Erythroblast (primary cell): Measurements from ENCODE around the gene HNRNPDL.

Experiments used
- DNase-seq, 2 experiments: peaks; one replicate each; lab custom pipeline; 2025; lab: John Stamatoyannopoulos, UW
- GATA1 ChIP-seq: IDR thresholded peaks from 2 replicates; pipeline ENCODE4 v1.6.1; 2011; ENCODE audit warnings: low read depth, mild to moderate bottlenecking, control low read depth, low read length, moderate library complexity
- POLR2A ChIP-seq: IDR thresholded peaks from 2 replicates; pipeline ENCODE4 v1.6.1; 2011; ENCODE audit warnings: mild to moderate bottlenecking, low read length

The HNRNPDL gene

DNA sequence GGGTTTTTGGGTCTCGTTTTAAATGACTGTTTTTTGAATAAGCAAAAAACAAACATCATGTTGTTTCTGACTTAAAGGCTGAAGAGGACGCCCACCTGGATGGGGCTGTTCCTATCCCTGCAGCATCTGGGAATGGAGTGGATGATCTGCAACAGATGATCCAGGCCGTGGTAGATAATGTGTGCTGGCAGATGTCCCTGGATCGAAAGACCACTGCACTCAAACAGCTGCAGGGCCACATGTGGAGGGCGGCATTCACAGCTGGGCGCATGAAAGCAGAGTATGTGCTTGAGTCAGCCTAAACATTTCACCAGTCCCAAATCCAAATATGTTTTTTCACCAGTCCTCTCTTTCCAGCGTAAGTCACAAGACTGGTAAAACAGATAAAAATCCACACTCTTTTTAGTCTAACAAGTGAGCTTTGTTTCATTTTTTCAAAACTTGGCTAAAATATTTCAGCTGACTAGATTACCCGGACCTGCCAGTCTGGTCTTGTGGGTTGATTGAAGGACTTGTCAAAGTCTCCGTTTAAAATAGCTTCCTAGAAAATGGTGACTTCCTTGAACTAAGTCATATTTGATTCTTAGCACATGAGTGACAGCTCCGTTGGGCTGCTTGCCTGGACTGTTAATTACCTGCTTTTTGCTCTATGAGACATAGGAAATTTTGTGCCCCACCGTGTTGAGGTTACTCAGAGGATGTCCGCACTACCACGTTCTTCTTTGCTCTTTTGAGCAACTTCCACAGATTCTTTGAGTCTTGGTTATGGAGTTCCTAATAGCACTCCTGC lies 20.9 kb upstream of the HNRNPDL start:
- no peak for DNase-seq
- TF ChIP-seq POLR2A (no peak), GATA1 (no peak)

DNA sequence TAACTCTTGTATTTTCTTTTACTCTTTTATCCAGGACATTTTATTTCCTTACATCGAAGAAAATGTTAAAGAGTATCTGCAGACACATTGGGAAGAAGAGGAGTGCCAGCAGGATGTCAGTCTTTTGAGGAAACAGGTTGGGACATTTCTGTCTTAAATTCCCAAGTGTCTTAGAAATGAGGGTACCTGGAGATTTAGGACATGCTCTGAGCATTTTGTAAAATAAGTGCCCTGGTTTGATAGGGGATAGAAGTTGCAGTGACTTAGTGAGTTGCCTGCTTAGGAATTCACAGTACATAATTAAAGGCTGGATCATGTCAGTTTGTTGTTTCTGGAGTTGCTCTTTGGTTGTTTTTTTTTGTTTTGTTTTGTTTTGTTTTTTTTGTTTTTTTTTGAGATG lies 17.6 kb upstream of the HNRNPDL start:
- no peak for DNase-seq

DNA sequence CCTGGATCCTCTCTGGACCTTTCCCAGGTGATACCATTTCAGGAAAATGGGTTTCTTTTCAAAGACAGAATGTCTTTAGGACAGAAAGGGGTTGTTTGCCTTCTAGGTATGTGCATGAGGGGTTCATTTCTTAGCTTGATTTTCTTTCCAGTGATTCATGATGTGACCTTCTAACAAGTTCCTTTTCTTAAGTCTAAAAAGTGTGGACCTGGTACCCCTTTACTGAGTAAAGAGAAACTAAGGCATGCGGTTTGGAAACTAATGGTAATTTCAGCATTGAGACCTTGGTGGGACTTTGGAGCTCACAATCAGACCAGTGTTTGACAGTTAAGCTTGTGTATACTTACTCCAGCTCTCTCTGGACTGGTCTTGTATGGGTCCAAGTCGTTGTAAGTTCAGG lies 8.8 kb upstream of the HNRNPDL start:
- no peak for TF ChIP-seq POLR2A
- no peak for TF ChIP-seq GATA1
- DNase-seq: no peak

More for the DNA sequence above, 17.6 kb upstream of the HNRNPDL start:
- no peak for TF ChIP-seq POLR2A
- no peak for TF ChIP-seq GATA1

DNA sequence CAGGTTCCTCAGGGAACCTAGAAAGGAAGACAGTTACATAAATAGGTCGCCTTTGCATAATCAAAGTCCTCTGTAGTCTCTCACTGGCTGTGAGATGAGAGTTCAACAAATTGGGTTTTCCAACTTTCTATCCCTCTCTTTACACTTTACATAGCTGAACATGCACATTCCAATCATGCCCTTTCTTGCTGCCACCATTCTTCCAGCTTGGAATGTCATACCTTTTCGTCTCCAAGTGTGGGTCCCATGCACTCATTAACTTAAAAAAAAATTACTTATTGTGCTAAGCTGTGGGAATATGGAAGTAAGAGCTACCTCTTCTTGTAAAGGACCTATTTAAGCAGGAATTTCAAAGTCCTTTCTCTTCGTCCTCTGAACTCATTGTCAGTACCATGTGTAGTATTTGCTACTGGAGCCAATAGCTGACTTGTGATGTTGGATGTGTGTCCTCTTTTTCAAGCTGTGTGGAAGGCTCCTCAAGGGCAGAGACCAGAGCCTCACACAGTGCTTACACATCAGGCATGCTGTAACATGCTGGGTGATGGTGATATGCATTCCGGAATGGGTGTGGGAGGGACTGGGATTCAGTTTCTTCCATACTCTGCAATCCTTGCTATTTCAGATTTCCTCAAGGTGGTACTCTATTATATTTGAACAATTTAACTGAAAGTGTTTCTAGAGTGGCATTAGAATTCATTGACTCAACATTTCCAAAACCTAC lies 7.2 kb upstream of the HNRNPDL start:
- TF ChIP-seq POLR2A: no peak
- no peak for TF ChIP-seq GATA1
- DNase-seq: no peak

DNA sequence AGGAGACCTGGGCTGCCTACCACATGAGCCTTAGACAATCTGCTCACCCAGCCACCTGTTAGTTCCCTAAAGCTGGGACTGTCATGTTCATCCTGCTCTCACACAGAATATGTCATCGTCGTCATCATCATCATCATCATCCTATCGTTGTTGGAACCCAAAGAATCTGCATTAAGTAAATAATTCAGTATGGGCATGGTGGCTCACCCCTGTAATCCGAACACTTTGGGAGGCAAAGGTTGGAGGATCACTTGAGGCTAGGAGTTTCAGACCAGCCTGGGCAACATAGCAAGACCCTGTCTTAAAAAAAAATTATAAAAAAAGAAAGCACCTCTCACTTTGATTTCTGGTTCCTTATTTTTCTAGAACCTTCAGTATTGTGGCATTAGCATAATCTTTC lies 6.5 kb upstream of the HNRNPDL start:
- TF ChIP-seq GATA1 (no peak), POLR2A (no peak)
- no peak for DNase-seq

DNA sequence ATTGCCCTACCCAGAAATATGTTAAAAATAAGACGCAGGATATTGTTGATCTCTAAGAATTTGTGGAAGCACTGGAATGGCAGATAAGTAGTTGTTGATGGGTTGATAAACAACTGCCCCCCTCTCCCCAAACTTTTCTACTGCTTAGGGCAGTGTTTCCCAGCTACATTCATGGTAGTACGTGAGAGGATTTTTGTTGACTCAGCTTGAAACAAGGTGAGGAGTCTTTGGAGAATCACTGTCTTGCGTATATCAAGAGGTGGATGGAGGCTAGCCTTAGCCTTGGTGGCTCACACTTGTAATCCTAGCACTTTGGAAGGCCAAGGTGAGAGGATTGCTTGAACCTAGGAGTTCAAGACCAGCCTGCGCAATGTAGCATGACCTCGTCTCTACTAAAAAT lies 5.9 kb upstream of the HNRNPDL start:
- TF ChIP-seq GATA1 (no peak), POLR2A (no peak)
- DNase-seq: no peak

DNA sequence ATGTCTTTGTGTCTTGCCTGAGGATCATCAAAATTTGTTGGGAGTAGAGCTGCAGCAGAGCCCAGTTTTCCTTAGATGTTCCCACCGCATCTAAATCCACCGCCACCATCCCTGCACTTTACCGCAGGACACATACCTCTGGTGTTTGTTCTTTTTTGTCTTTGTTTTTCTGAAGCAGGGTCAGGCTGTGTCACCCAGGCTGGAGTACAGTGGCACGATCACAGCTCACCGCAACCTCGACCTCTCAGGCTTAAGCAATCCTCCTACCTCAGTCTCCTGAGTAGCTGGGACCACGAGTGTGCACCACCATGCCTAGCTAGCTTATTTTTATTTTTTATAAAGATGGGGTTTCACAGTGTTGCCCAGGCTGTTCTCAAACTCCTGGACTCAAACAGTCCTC lies 4.7 kb upstream of the HNRNPDL start:
- DNase-seq: no peak
- TF ChIP-seq GATA1 (no peak), POLR2A (no peak)

DNA sequence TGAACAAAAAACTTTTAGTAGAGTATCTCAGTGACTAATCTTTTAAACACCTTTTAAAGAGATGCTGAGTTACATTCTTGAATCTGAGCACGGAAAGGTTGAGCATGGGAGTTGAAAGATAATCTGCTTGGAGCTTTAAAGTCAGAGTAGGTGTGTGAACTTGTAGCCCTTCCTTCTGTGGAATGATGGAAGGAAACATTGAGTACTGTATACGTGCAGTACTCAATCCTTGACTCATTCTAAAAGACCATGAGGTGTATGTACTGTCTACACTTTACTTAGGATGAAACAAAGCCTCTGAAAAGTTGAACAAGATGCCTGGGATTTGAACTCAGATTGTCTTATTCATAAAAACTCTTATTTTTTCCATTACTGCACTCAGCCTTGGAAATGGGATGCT lies 3.5 kb upstream of the HNRNPDL start:
- TF ChIP-seq POLR2A (no peak), GATA1 (no peak)
- no peak for DNase-seq

DNA sequence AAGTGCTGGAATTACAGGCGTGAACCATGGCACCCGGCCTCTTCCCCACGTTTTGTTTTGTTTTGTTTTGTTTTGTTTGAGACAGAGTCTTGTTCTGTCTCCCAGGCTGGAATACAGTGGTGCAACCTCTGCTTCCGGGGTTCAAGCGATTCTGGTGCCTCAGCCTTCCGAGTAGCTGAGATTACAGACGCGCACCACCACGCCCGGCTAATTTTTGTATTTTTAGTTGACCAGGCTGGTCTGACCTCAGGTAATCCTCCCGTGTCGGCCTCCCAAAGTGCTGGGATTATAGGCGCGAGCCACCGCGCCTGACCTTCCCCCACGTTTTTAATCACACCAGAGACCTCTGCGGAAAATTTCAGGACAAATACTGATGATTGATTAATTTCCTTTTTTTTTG lies 2.3 kb upstream of the HNRNPDL start:
- DNase-seq: no peak

DNA sequence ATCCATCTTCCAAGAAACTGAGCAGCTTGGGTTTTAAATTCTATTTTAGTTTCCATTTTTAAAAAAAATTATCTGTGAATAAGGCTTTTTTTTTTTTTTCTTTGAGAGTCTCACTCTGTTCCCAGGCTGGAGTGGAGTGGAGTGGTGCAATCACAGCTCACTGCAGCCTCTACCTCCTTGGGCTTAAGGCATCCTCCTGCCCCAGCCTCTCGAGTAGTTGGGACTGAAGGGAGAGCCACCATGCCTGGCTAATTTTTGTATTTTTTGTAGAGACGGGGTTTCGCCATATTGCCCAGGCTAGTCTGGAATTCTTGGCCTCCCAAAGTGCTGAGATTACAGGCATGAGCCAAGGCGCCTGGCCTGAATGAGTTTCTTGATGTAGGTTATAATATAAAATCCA lies 1.6 kb upstream of the HNRNPDL start:
- DNase-seq: no peak
- no peak for TF ChIP-seq GATA1
- no peak for TF ChIP-seq POLR2A

More for the DNA sequence above, 2.3 kb upstream of the HNRNPDL start:
- TF ChIP-seq GATA1 (no peak), POLR2A (no peak)

DNA sequence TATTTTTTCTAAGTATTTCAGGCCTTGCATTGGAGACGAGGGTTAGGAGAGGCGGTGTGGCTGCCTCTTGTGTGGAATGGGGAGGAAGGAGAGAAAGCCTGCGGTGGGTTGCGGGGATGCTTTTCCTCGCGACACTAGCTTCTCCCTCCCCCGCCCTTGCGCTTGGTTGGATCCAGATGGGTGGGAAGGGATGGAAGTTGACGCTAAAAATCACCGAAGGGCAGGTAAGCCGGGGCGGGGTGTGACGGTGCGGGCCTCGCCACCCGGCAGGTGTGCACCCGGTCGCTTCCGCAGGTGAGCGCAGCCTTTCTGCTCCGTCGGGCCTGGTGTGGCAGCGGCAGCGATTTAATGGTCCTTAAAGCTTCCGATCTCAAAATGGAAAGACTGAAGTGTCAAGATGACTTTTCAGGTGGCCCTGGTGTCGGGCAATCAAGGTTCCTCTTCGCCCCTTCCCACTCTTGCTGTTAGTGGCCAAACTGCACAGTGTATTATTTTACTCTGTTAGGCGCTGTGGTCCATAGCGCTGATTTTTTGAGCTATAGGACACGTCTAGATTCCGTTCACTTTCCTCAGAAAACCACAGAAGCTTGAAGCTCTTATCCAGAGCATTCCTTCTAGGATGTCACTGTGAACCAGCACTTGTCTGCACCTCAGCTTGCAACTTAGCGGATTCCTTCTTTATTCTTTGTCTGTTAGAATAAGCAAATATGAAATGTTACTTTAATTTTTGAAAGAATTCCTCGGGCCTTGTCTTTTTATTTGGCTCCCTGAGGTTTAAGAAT lies 893 bp upstream of the HNRNPDL start:
- DNase-seq: no peak
- no peak for TF ChIP-seq GATA1
- TF ChIP-seq POLR2A: no peak

DNA sequence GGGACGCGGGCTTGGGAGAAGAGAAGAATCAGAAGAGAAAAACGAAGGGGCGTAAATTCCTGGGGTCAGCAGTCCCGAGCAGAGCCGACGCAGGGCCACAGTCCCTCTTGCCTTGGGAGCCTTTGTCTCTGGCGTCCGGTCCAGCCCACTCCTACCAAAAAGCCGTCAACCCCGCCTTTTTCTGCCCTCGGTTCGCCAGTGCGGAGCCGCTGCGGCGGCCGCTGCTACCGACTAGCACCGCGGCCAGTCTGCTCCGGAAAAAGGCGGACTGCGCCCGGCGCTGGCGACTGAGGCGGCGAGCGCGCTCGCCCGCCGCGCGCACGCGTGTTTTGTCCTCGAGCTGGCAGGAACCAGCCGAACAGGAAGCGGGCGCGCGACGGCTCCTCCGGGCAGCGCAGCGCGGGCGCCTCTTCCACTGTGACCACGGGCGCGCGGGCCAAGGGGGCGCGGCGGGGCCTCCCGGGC lies 502 bp downstream of the HNRNPDL start:
- no peak for DNase-seq
- TF ChIP-seq POLR2A: peak; percentile 86
- TF ChIP-seq GATA1: no peak

DNA sequence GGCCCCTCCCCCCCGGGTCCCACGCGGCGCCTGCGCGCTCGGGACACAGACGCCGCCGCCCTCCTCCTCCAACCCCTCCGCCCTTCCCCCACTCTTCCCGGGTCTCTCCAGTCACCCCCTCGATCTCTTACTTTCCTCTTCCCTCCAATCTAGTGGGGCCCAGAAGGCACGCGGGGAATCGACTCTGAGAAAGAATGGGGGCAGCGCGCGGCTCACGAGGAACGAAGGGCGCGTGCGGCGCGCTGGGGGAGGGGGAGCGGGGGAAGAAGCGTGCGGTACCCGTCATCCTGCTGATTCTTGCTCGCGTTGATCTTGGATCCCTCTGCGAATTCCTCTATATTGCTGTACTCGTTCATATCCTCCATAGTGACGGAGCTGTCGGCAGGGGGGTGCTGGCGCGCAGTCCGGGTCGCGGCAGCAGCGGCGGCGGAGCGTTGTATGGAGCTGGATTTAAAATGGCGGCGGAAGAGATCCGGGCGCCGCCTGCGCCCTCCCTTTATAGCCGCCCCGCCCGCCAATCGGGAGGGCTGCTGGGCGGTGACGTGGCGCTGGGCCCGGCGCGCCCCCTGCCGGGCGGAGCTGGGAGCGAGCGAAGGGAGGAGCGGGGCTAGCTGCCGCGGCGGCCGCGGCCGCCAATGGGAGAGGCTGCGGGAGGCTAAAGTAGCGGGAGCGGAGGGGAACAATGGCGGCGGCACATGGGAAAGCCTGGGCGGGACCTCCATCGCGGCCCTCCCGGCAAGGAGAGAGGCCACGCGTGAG lies 1.1 kb downstream of the HNRNPDL start:
- DNase-seq: peak; percentile 95 to 98
- TF ChIP-seq GATA1 (no peak), POLR2A (peak; percentile 87)
